ENCODE data around the gene SDF2.
"Not testable (repeated sequence)": the region's sequence is repeated elsewhere in the genome, so short reads cannot be mapped to it uniquely, and the experiment has no call there.

SDF2 gene

DNA sequence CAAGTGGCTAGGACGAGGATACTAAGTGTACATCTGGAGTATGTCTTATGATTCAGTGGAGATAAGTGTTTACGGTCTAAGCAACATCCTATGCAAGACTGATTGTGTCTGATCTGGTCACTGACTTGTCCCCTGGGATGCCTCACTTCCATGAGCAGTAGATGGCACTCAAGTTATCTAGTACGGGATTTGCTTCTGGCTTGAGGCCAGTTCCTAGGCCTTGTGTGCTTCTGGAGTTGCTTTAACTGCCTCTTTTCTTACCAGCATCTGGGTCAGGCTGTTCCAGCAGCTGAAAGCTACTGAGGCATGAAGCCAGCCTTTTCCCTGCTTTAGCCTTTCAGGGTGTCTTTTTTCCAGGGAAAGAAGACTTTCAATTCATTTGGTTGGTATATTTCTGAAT, 23.3 kb upstream of the SDF2 start:
- peak; percentile 14 for DNase-seq

GRCh38 chr17:28682655-28683054, 20.9 kb upstream of the SDF2 start:
- DNase-seq = no peak

GRCh38 chr17:28675980-28676379, 14.3 kb upstream of the SDF2 start:
- DNase-seq = peak; percentile 93

- no peak for DNase-seq
Measured at GRCh38 chr17:28675490-28675889, 13.8 kb upstream of the SDF2 start.

DNA sequence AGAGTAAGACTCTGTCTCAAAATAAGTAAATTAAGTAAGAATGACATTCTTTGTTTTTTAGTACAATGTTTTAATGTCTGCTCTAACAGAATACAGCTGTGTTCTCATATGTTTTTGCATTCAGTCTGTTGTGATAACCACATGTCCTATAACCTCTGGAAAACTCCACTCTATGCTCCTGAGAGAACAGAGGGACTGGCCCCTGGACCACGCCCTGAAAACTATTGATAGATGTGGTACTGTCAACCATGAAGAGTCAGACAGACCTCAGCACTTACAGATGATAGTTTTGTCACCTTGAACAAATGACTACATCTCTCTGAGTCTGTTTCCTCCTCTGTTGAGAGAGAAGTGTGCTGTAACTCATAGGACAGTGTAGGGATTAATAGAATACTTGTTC, 8.2 kb upstream of the SDF2 start:
- no peak for DNase-seq

DNA sequence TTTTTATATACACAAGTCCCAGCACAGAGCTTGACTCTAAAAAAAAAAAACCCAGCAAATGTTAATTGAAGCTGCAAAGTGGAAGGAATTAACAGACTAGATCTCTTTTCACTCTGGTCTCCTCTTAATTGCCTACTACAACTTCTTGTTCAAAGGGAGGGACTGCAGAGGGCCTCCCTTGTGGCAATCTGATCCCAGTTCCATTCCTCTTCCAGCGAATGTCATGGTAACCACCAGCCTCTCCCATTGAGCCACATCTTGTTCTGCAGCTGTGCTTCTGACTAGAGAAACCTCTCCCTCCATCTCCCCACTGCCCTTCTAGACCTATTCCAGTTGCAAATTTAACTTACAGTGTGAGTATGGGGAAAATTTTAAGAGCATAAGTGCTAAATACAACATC, 6.2 kb upstream of the SDF2 start:
- DNase-seq = no peak

DNA sequence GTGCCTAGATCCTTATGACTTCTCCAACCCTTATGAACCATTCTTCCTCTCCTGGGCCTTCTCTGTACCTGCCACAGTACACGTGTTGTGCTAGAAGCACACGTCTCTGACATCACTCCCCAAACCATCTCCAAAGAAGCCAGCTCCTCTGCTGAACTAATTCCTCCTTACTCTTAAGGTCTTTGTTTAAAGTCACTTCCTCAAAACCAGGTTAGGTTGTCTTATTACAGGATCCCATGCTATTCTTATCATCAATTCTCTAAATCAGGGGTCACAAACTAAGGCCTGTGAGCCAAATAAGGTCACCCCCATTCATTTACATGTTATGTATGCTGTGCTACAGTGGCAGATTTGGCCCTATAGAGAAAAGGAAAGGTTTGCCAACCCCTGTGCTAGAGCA, 4.3 kb upstream of the SDF2 start:
- no peak for DNase-seq

- DNase-seq = no peak
Measured at GRCh38 chr17:28663723-28664122, 2.0 kb upstream of the SDF2 start.

DNA sequence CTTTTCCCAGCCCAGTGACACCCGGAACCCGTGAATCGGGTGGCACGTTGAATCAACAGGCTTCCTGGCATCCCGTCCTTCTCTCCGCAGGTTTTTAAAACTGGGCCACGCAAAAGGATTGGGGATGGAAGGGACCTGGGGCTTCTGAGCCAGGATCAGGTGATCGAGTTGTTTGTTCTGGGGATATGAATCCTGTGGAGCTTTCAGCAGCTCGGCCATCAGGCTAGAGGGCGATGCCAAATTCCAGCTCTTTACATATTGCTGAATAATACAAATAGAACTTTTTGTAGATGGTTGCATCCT, 772 bp upstream of the SDF2 start:
- no peak for DNase-seq

GRCh38 chr17:28659497-28659881, 2.2 kb downstream of the SDF2 start:
- not testable (repeated sequence) for DNase-seq

DNA sequence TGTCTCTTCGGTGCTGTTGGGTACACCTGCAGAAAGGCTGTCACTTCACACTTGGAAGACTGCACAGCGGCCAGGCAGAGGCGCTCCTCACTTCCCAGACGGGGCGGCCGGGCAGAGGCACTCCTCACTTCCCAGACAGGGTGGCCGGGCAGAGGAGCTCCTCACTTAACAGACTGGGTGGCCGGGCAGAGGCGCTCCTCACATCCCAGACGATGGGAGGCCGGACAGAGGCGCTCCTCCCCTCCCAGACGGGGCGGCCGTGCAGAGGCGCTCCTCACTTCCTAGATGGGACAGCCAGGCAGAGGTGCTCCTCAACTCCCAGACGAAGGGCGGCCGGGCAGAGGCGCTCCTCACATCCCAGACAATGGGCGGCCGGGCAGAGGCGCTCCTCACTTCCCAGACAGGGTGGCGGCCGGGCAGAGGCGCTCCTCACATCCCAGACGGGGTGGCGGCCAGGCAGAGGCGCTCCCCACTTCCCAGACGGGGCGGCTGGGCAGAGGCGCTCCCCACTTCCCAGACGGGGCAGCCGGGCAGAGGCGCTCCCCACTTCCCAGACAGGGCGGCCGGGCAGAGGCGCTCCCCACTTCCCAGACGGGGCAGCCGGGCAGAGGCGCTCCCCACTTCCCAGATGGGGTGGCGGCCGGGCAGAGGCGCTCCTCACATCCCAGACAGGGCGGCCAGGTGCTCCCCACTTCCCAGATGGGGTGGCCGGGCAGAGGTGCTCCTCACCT, 2.8 kb downstream of the SDF2 start:
- not testable (repeated sequence) for DNase-seq

DNA sequence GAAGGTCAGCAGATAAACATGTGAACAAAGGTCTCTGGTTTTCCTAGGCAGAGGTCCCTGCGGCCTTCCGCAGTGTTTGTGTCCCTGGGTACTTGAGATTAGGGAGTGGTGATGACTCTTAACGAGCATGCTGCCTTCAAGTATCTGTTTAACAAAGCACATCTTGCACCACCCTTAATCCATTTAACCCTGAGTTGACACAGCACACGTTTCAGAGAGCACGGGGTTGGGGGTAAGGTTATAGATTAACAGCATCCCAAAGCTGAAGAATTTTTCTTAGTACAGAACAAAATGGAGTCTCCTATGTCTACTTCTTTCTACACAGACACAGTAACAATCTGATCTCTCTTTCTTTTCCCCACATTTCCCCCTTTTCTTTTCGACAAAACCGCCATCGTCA, 3.4 kb downstream of the SDF2 start:
- DNase-seq = not testable (repeated sequence)

- DNase-seq = no peak
Measured at GRCh38 chr17:28657756-28658155, 4.0 kb downstream of the SDF2 start.

DNA sequence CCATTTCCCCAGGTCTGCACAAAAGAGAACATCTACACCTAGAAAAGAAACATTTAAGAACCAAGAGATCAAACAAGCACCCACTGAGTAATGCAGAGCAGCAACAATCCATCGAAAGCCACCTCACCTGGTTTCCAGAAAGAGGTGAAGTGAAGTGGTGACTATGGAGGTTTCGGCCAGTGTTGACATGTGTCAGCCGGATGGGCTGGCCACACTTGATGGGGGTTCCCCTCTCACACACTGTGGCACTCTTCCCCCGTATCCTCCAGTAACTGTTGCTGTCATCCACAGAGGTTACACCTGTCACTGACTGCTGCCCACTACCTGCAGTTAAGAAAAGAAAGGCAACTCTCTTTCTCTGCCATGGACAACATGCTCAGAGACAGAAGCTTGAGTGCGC, 6.5 kb downstream of the SDF2 start:
- no peak for DNase-seq

DNA sequence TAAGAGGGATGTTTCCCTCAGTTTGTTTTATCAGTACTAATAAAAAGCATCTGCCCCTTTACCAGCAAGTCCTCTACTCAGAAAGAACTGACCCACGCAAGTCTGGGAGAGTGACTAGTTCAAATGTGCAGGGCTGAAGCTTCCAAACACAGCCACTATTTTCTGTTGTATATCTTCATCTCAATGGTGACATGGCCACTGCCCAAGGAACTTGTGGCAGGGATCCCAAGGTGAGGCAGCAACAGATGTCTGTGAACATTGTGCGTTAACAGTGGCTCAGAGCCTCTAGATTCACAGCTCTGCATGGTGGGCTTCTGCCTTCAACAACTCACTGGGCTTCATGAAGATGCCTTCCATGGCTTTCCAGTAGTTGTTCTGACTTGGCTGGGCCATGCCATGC, 13.0 kb downstream of the SDF2 start:
- DNase-seq = no peak

- DNase-seq = no peak
Measured at GRCh38 chr17:28646039-28646754, 15.5 kb downstream of the SDF2 start.

- no peak for DNase-seq
Measured at GRCh38 chr17:28645576-28645939, 16.1 kb downstream of the SDF2 start.

DNA sequence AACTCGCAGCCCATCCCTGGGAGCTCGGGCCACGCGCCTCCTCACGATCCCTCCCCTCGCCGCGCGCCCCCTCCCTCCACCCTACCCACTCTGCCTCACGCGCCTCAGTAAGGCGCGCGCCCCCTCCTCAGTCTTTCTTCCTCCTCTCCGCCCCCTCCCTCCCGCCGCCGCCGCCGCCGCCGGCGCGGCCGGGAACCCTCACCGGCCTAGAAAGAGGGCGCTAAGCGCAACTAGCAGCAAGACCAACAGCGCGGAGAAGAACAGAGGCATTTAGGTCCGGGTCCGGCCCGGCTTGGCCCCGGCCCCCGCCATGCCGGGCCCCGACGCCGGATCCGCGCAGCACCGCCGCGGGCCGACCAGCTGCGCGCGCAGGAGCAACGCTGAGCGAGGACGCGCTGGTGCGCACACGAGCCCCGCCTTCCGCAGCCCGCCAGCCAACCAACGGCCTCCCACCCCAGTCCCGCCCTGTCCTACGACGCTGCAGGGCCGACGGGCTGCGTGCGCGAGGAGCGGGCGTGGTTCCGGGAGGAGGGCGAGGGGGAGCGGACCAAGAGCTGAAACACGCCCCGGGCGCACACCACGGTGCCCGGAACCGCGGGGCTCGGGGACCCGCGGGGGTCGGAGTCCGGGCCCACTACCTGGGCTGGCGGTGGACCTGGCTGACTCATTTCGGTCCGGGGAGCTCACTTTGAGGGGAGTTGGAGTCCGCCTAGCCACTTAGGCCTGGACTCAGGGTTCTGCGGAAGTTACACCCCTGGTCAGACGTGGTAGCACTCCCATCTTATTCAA, 16.7 kb downstream of the SDF2 start, which contains the start of gene BLTP2:
BLTP2 (minus strand) TSS at position 372 of the 789 bp plus-strand sequence; CDS start at position 270, 102 bp downstream.
- DNase-seq = peak; percentile 94

GRCh38 chr17:28643983-28644786, 17.5 kb downstream of the SDF2 start:
- DNase-seq = peak; percentile 56

GRCh38 chr17:28641579-28641978, 20.1 kb downstream of the SDF2 start:
- no peak for DNase-seq

GRCh38 chr17:28635506-28635905, 26.2 kb downstream of the SDF2 start:
- no peak for DNase-seq

- no peak for DNase-seq
Measured at GRCh38 chr17:28634206-28634865, 27.4 kb downstream of the SDF2 start.

- DNase-seq = no peak
Measured at GRCh38 chr17:28626818-28627217, 34.9 kb downstream of the SDF2 start.
